HUES6 (cell line): ENCODE results near the gene TAF6L.

ENCODE experiments used
- H3K27ac ChIP-seq: 2 replicates; pipeline ENCODE4 v1.7.0; 2013; ENCODE audit warnings: low read depth, mild to moderate bottlenecking, low read length, inconsistent platforms
- H3K27me3 ChIP-seq: 2 replicates; pipeline ENCODE4 v1.6.1; 2013; ENCODE audit warnings: low read length; ENCODE audit not compliant: control insufficient read depth, insufficient read depth
- H3K36me3 ChIP-seq: 2 replicates; pipeline ENCODE4 v1.6.1; 2013; ENCODE audit warnings: low read length; ENCODE audit not compliant: control insufficient read depth, insufficient read depth
- H3K4me1 ChIP-seq: 2 replicates; pipeline ENCODE4 v1.6.1; 2013; ENCODE audit warnings: low read length; ENCODE audit not compliant: control insufficient read depth, insufficient read depth
- H3K4me3 ChIP-seq: 2 replicates; pipeline ENCODE4 v1.5.1; 2013; ENCODE audit warnings: low read depth, low read length
- H3K9ac ChIP-seq: one replicate; pipeline ENCODE4 v1.6.1; 2013; ENCODE audit warnings: mild to moderate bottlenecking, low read length
- H3K9me3 ChIP-seq: 2 replicates; pipeline ENCODE4 v1.6.1; 2013; ENCODE audit warnings: low read depth, low read length; ENCODE audit not compliant: control insufficient read depth, insufficient read depth

The TAF6L gene

DNA sequence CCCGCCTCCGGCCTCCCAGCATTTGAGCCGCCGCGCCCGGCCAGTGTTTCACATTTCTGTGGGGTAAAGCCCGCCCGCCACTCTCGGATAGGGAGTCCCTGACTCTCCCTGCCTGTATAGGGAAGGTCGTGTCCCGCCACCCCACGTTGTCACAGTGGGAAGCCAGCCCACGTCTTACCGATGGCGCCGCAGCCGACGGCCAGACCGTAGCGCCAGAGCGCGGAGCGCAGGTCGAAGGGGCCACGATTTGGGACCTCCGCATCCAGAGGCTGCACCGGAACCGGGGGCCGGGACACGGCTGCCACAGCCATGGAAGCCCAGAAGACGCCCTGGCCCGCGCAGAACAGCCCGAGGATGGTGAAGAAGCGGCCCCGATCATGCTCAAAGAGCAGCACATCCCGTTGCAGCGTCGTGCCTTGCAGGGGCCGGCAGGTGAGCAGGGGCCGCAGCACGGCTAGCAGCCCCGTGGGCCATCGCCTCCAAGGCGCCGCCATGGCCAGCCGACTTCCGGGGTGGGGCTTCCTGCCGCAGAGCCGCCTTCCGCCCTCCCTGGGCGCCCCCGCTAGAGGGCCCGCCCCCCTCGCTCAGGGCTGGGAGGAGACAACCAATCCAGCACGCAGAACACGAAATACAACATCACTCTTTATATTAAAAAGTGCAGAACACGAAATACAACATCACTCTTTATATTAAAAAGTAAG, 20.5 kb downstream of the TAF6L start, which contains the start of gene TMEM223:
TMEM223 (minus strand) TSS at position 506 of the 701 bp plus-strand sequence; CDS start at position 494, 12 bp downstream.
- H3K9ac ChIP-seq = peak within 1 kb of the TSS; percentile 96
- H3K4me1 ChIP-seq = peaks cover 14% of the 10 kb centered on the region
- no peaks in the 10 kb centered on the region for H3K9me3 ChIP-seq
- peak within 1 kb of the TSS; percentile 96 for H3K27ac ChIP-seq
- peaks cover 61% of the 10 kb centered on the region for H3K36me3 ChIP-seq
- H3K27me3 ChIP-seq = no peaks in the 10 kb centered on the region
- peak within 1 kb of the TSS; percentile 100 for H3K4me3 ChIP-seq

GRCh38 chr11:62792202-62792575, 21.0 kb downstream of the TAF6L start:
- Histone ChIP-seq H3K36me3 (peaks cover 65% of the 10 kb centered on the region), H3K27me3 (no peaks in the 10 kb centered on the region), H3K27ac (no peak overlapping the region), H3K4me3 (peak overlapping the region; percentile 100), H3K9ac (peak overlapping the region; percentile 96), H3K9me3 (no peaks in the 10 kb centered on the region), H3K4me1 (peaks cover 14% of the 10 kb centered on the region)

- no peaks in the 10 kb centered on the region for H3K27me3 ChIP-seq
- H3K27ac ChIP-seq = no peak overlapping the region
- H3K4me3 ChIP-seq = no peak overlapping the region
- peaks cover 14% of the 10 kb centered on the region for H3K4me1 ChIP-seq
- no peaks in the 10 kb centered on the region for H3K9me3 ChIP-seq
- H3K36me3 ChIP-seq = peaks cover 82% of the 10 kb centered on the region
- H3K9ac ChIP-seq = no peak overlapping the region
Observed at GRCh38 chr11:62794201-62794775, 23.1 kb downstream of the TAF6L start.

- H3K4me1 ChIP-seq = peaks cover 8% of the 10 kb centered on the region
- H3K27me3 ChIP-seq = no peaks in the 10 kb centered on the region
- H3K9ac ChIP-seq = no peak overlapping the region
- H3K27ac ChIP-seq = no peak overlapping the region
- H3K36me3 ChIP-seq = peaks cover 86% of the 10 kb centered on the region
- H3K4me3 ChIP-seq = no peak overlapping the region
- no peaks in the 10 kb centered on the region for H3K9me3 ChIP-seq
Observed at GRCh38 chr11:62796281-62796680, 25.1 kb downstream of the TAF6L start.

DNA sequence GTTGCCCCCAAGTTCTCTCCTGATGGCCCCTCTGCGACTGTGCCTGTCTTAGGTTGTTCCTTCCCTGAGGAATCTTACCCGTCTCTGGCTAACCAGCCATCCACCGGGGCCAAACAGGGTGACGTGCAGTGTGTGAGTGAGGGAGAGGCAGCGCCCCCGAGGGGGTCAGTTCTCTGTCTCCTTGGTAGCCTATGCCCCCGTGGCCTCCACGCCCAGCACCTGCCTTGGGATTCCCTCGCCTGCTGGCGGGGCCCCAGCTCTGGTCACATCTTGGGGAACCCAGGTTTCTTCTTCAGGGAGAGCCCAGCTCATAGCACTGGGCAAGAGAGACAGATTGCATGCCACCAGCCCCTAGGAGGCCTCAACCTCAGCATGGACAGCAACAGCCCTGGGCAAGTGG, 28.3 kb downstream of the TAF6L start:
- H3K27me3 ChIP-seq = no peaks in the 10 kb centered on the region
- no peaks in the 10 kb centered on the region for H3K4me1 ChIP-seq
- H3K9ac ChIP-seq = peak overlapping the region; percentile 10
- no peak overlapping the region for H3K27ac ChIP-seq
- no peaks in the 10 kb centered on the region for H3K9me3 ChIP-seq
- no peak overlapping the region for H3K4me3 ChIP-seq
- H3K36me3 ChIP-seq = peaks cover 88% of the 10 kb centered on the region

- H3K9me3 ChIP-seq = no peaks in the 10 kb centered on the region
- no peaks in the 10 kb centered on the region for H3K27me3 ChIP-seq
- peaks cover 1% of the 10 kb centered on the region; the same call in 1 of the 2 replicates for H3K4me1 ChIP-seq
- H3K36me3 ChIP-seq = peaks cover 73% of the 10 kb centered on the region
- H3K27ac ChIP-seq = no peak overlapping the region
- no peak overlapping the region for H3K9ac ChIP-seq
- H3K4me3 ChIP-seq = no peak overlapping the region
Observed at GRCh38 chr11:62801071-62801470, 29.9 kb downstream of the TAF6L start.

DNA sequence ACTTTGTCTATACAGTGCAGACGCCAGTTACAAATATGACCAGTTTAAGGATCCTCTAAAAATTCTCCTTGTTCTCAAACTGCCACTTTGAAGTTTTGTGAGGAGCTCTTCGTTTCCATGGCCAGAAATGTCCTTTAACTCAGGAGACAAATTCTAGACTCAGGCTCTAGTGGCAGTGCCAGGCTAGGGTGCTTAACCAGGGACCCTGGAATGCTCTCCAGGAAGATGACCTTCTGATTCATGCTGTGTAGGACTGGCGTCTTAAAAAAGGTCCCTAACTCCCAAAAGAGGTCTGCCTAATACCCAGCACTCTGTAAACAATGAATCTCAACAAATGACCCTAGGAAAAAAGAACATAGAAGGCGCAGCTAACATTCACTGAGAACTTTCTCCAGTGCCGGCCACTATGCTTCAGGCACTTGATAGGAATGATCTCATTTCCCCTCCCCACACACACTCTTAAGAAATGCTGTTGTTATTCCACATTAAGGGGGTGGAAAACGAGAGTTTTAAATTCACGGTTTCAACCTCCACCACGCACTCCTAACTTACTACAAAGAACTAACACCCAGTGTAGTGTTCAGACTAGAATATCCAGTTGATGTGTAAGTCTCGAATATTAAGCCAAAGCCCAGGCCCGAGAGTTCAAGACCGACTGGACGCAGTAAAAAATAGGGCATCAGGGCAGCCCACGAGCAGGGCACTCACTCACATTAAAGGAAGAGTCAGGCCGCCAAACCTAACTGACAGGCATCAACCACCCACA, 33.3 kb downstream of the TAF6L start:
- Histone ChIP-seq H3K9me3 (no peaks in the 10 kb centered on the region), H3K4me3 (peak overlapping the region; percentile 91), H3K27ac (0 out of 2 replicates have a peak overlapping the region, but pooled peaks have one; percentile 4), H3K9ac (peak overlapping the region; percentile 82), H3K4me1 (peaks cover 9% of the 10 kb centered on the region; the same call in 1 of the 2 replicates), H3K36me3 (peaks cover 40% of the 10 kb centered on the region), H3K27me3 (no peaks in the 10 kb centered on the region)

GRCh38 chr11:62805076-62805892, 34.1 kb downstream of the TAF6L start, which contains the start of gene NXF1:
TSS of gene NXF1 (minus strand) at chr11:62805440. CDS start at chr11:62805356, 84 bp downstream.
- Histone ChIP-seq H3K36me3 (peaks cover 32% of the 10 kb centered on the region), H3K27ac (peak within 1 kb of the TSS; percentile 4; the same call in 1 of the 2 replicates), H3K27me3 (no peaks in the 10 kb centered on the region), H3K4me1 (peaks cover 9% of the 10 kb centered on the region; the same call in 1 of the 2 replicates), H3K9ac (peak within 1 kb of the TSS; percentile 82), H3K4me3 (peak within 1 kb of the TSS; percentile 91), H3K9me3 (no peaks in the 10 kb centered on the region)

DNA sequence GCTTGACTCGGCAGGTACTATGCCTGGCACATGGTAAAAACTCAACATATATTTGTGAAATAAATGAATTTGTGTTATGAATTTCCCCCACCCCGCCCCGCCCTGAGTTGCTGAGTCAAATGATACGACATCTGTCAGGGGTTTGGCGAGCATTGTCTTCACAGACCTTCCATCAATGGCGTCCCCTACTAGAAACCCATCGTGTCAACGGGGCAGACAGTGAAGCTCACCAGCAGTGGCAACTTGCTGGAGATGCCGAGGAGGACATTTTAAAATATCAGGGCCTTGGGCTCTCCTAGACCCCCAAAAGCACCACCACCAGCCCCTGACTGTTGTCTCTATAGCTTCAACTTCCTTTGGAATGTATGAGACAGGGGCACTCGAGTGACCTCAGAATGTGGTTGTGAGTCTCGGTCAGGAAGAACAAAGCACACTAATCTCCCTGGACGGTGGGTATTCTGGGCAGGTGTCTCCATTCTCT, 34.8 kb downstream of the TAF6L start:
- H3K36me3 ChIP-seq = peaks cover 25% of the 10 kb centered on the region
- peak overlapping the region; percentile 75 for H3K9ac ChIP-seq
- H3K27ac ChIP-seq = no peak overlapping the region; the same call in 1 of the 2 replicates
- no peaks in the 10 kb centered on the region for H3K27me3 ChIP-seq
- no peaks in the 10 kb centered on the region for H3K9me3 ChIP-seq
- H3K4me1 ChIP-seq = peaks cover 9% of the 10 kb centered on the region; the same call in 1 of the 2 replicates
- H3K4me3 ChIP-seq = peak overlapping the region; percentile 91

GRCh38 chr11:62806611-62807121, 35.5 kb downstream of the TAF6L start:
- H3K36me3 ChIP-seq = peaks cover 18% of the 10 kb centered on the region
- H3K27me3 ChIP-seq = no peaks in the 10 kb centered on the region
- no peak overlapping the region for H3K9ac ChIP-seq
- H3K27ac ChIP-seq = no peak overlapping the region; the same call in 1 of the 2 replicates
- H3K4me1 ChIP-seq = peaks cover 9% of the 10 kb centered on the region; the same call in 1 of the 2 replicates
- no peaks in the 10 kb centered on the region for H3K9me3 ChIP-seq
- peak overlapping the region; percentile 91 for H3K4me3 ChIP-seq
